ENCODE results near the gene ZNHIT1. TPM values are rescaled to one million over a fixed set of nuclear protein-coding genes. Genes with fewer than 3 reads are reported as not detected.

ZNHIT1 gene
- total RNA-seq, result 10 to 100 TPM; 51.4 to 74.8 TPM

DNA sequence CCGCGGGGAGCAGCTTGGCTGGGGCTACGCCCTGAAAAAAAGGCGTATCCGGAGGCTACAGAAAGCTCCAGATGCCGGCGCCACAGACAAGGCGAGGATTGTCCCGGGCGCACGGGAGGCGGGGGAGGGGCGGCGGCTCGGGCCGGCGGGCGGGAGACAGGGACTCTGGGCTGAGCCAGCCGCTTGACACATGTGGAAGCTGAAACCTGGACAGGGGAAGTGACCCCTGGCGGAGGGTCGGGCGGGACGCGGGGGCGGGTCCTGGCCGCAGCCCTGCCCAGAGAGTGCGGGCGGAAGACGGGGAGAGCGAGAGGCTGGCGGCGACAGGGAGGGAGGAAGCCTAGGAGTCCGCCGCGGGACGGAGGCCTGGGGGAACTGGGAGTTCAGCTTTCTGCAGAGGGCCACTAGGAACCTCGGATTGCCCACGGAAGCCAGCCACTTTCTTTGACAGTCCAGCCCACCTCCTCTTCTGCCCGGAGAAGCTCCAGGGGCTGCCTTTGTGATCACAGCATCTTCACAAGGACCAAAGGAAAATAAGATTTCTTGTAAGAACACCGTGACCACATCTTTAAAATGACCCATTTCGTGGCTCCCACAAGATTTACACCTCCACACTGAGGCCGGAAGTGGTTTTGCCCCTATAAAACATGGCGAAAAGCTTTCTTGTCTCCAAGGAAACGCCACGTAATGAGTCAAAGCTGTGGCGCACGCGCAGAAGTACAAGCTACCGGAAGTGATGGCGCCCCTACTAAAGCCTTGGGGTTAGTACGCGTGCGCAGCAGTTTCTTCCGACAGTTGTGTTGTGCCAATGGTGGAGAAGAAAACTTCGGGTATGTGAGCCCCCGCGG is at the start of gene ZNHIT1, which contains the start of gene PLOD3:
ZNHIT1 (plus strand) TSS at position 778 of the 848 bp plus-strand sequence; CDS start at position 809, 31 bp downstream.
PLOD3 (minus strand) TSS at position 194 of the 848 bp plus-strand sequence. CDS start 307 bp downstream, outside the sequence.
- WGBS, 2 donors, result 1% methylated on average over 27 to 56 of the region's 57 CpGs
- peak within 1 kb of the TSS; percentile 86 to 92 (median 90) for H3K27ac ChIP-seq
- TF ChIP-seq, protein P1, sequence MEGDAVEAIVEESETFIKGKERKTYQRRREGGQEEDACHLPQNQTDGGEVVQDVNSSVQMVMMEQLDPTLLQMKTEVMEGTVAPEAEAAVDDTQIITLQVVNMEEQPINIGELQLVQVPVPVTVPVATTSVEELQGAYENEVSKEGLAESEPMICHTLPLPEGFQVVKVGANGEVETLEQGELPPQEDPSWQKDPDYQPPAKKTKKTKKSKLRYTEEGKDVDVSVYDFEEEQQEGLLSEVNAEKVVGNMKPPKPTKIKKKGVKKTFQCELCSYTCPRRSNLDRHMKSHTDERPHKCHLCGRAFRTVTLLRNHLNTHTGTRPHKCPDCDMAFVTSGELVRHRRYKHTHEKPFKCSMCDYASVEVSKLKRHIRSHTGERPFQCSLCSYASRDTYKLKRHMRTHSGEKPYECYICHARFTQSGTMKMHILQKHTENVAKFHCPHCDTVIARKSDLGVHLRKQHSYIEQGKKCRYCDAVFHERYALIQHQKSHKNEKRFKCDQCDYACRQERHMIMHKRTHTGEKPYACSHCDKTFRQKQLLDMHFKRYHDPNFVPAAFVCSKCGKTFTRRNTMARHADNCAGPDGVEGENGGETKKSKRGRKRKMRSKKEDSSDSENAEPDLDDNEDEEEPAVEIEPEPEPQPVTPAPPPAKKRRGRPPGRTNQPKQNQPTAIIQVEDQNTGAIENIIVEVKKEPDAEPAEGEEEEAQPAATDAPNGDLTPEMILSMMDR (IDR thresholded peaks at IDR 0.05), result peak in 6 of 7 experiments; percentile 11 to 41 (median 38)
- peak in 2 of 3 donors; percentile 60 to 70 for TF ChIP-seq POLR2A (IDR thresholded peaks at IDR 0.05)

DNA sequence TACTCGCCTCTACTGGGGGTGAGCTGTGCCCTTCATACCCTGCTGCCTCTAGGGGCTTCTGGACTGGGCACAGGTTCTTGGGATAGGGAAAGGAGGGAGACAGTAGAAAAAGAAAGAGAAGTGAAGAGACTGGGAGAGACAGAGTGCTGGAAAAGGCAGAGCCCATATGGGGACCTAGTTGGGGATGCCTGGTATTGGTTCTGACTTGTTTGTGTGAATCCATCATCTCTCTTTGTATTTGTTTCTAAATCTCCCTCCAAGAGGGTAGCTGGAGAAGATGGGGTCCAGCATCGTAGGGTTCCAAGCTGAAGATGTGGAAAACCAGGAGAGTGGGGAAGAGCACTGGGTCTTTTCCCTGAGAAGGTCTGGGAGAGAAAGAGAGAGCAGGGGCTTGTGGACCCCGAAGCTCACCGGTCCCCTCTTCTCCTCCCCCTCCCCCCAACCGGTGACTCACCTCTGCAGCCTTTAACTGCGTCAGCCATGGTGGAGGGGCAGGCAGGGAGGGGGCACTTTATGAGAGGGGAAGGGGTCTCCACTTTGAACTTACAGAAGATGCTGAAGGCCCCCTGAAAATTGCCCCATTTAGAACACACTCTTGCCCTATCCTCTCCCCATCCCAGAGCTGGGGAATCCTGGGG is 49.4 kb upstream of the ZNHIT1 start:
- peaks cover 56% of the 10 kb centered on the region for H3K4me1 ChIP-seq
- H3K27me3 ChIP-seq, result peaks cover 0 to 66% of the 10 kb centered on the region in 2 donors
- no peaks in the 10 kb centered on the region for H3K36me3 ChIP-seq (replicated peaks in 1 of 2; ENCODE audit: insufficient read depth in 1 of 2, low read depth in 2 of 2)
- DNase-seq (no peak), ATAC-seq (no peak)
- 5 to 7% methylated on average over 6 of the region's 6 CpGs for WGBS, 2 donors
- no peaks in the 10 kb centered on the region for H3K9me3 ChIP-seq
- intact Hi-C loops (cut with DNase I), result no loop called here
- no peak overlapping the region for H3K27ac ChIP-seq
- no peak for TF ChIP-seq POLR2A (IDR thresholded peaks at IDR 0.05)
- TF ChIP-seq, protein P1 (IDR thresholded peaks at IDR 0.05), result no peak
- H3K4me3 ChIP-seq, result no peak overlapping the region

More for the DNA sequence above, at the start of gene ZNHIT1, which contains the start of gene PLOD3:
- no peaks in the 10 kb centered on the region for H3K9me3 ChIP-seq
- H3K36me3 ChIP-seq (replicated peaks in 1 of 2; ENCODE audit: insufficient read depth in 1 of 2, low read depth in 2 of 2), result no peaks in the 10 kb centered on the region
- DNase-seq (peak; percentile 98 to 99 (median 99)), ATAC-seq (peak; percentile 91)
- peak within 1 kb of the TSS; percentile 65 to 74 for H3K4me3 ChIP-seq
- intact Hi-C loops (cut with DNase I), result no loop called here
- H3K4me1 ChIP-seq, result peaks cover 46% of the 10 kb centered on the region
- H3K27me3 ChIP-seq, result no peaks in the 10 kb centered on the region

DNA sequence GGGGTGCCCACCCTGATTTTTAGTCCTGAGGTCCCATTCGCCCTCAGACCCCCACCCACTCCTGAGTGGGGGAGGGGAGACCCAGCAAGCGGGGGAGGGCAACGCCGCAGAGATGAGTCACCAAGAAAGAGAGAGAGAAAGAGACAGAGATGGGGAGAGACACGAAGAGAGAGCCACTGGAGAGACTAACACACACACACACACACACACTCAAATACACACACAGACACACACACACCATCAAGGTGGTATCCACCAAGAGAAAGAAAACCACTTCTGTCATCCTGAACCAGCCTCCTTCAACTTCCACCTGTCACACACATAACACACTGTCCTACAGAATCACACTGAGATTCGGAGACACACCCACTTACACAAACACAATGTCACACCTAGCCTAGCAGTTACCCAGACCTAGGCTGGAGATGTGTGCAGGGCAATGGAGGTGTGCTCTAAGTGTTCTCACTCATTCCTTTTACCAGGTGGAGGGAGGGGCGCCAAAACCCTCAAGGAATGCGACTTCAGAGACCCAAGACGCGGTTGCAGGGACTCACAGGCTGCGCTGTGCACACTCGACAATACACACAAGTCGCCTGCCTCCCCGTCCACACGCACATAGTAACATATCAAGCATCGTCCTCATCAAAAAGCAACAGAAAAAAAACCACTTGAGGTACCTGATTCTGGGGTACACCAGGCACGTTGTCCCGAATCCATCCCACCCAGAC is 48.7 kb upstream of the ZNHIT1 start:
- ATAC-seq, result no peak
- Histone ChIP-seq H3K27me3 (peaks cover 0 to 66% of the 10 kb centered on the region in 2 donors), H3K36me3 (replicated peaks in 1 of 2; ENCODE audit: insufficient read depth in 1 of 2, low read depth in 2 of 2) (no peaks in the 10 kb centered on the region), H3K4me3 (no peak overlapping the region), H3K27ac (no peak overlapping the region), H3K4me1 (peaks cover 56% of the 10 kb centered on the region), H3K9me3 (no peaks in the 10 kb centered on the region)
- intact Hi-C loops (cut with DNase I), result no loop called here
- WGBS, 2 donors, result 2 to 4% methylated on average over 10 to 18 of the region's 18 CpGs
- no peak for DNase-seq
- no peak for TF ChIP-seq POLR2A (IDR thresholded peaks at IDR 0.05)
- TF ChIP-seq, protein P1 (IDR thresholded peaks at IDR 0.05), result no peak

DNA sequence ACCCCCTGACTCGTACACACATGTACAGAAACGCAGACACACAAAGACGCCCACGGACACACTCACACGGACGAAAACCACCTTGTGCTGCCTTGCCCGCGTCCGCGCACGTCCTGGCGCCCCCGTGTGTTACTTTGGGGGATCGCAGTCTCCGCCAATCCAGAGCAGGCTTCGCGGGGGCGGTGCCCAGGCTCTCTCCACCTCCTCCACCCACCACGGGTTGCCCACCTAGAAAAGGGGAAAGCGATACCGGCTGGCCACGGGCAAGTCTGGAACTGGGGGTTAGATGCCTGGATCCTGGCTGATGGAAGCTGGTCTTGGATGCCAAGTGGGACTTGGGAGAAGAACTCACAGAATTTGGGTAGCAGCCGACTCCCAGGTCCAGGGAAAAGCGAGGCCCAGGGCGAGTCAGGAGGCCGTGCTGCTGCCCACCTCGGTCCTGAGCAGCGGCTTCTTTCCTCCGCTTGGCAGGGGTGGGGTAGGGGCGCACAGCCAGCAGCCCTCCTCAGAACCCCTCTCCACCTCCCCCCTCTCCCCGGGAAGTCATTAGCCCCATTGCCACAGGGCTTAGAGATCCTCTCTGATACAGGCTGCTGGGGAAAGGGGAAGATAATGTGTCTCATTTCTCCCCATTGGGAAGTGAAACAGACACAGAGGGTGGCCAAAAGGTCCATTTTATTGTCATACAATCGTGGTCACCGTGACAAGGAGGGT is 48.0 kb upstream of the ZNHIT1 start:
- ATAC-seq (peak; percentile 49), DNase-seq (peak; percentile 66 to 77 (median 72))
- WGBS, 2 donors, result 1 to 3% methylated on average over 3 to 33 of the region's 33 CpGs
- H3K4me3 ChIP-seq, result no peak overlapping the region
- H3K27ac ChIP-seq, result no peak overlapping the region
- no peaks in the 10 kb centered on the region for H3K9me3 ChIP-seq
- H3K27me3 ChIP-seq, result peaks cover 0 to 64% of the 10 kb centered on the region in 2 donors
- H3K36me3 ChIP-seq (replicated peaks in 1 of 2; ENCODE audit: insufficient read depth in 1 of 2, low read depth in 2 of 2), result no peaks in the 10 kb centered on the region
- H3K4me1 ChIP-seq, result peaks cover 49% of the 10 kb centered on the region
- intact Hi-C loops (cut with DNase I), result no loop called here
- TF ChIP-seq, protein P1 (IDR thresholded peaks at IDR 0.05), result peak; percentile 76 to 88 (median 82)
- TF ChIP-seq POLR2A (IDR thresholded peaks at IDR 0.05), result no peak

All from body of pancreas (tissue), 4 donors.